K562 (cell line): ENCODE results near the gene SERINC3. TPM values are rescaled to one million over a fixed set of nuclear protein-coding genes. Genes with fewer than 3 reads are reported as not detected.

Experiments
- ELF4 ChIP-seq: fragments of 450-650 bp; formaldehyde crosslinking; IDR thresholded peaks from 2 replicates; pipeline ENCODE4 v1.4.0; 2022; ENCODE audit warnings: missing genetic modification characterization
- ETS2 ChIP-seq: IDR thresholded peaks from 2 replicates; pipeline ENCODE4 v1.6.1; 2016; ENCODE audit warnings: borderline replicate concordance, missing genetic modification characterization, mild to moderate bottlenecking, moderate library complexity, missing compliant biosample characterization; ENCODE audit not compliant: poor library complexity, severe bottlenecking
- FOXO4 ChIP-seq: fragments of 450-650 bp; formaldehyde crosslinking; IDR thresholded peaks from 2 replicates; pipeline ENCODE4 v1.4.0; 2020; ENCODE audit warnings: mild to moderate bottlenecking, moderate library complexity
- HMGN3 ChIP-seq: IDR thresholded peaks from 2 replicates; pipeline ENCODE4 v1.6.1; 2011; ENCODE audit warnings: borderline replicate concordance, low read depth, mild to moderate bottlenecking, mixed read lengths, low read length; ENCODE audit not compliant: insufficient read length; ENCODE audit errors: extremely low read depth
- L3MBTL2 ChIP-seq: fragments of 450-650 bp; IDR thresholded peaks from 2 replicates; pipeline ENCODE4 v1.6.1; 2016; ENCODE audit warnings: mild to moderate bottlenecking, moderate library complexity
- PML ChIP-seq: IDR thresholded peaks from 2 replicates; pipeline ENCODE4 v1.6.1; 2012; ENCODE audit warnings: low read length, inconsistent platforms
- POLR2H ChIP-seq: IDR thresholded peaks from 2 replicates; pipeline ENCODE4 v1.6.1; 2016; ENCODE audit warnings: missing genetic modification characterization, low read depth, mild to moderate bottlenecking, control low read depth, missing compliant biosample characterization, moderate library complexity
- RNF2 ChIP-seq: sonication (generic); IDR thresholded peaks from 2 replicates; pipeline ENCODE4 v1.6.1; 2016
- SIRT6 ChIP-seq: IDR thresholded peaks from one replicate; pipeline ENCODE4 v1.6.1; 2012; ENCODE audit warnings: low read depth, mild to moderate bottlenecking, control low read depth, inconsistent platforms, low read length, moderate library complexity
- SRSF1 ChIP-seq: fragments of 200-400 bp; formaldehyde crosslinking; IDR thresholded peaks from 2 replicates; pipeline ENCODE4 v1.6.1; 2017; ENCODE audit warnings: mild to moderate bottlenecking, low read depth, low read length, moderate library complexity
- TARDBP ChIP-seq: fragments of 450-650 bp; IDR thresholded peaks from 2 replicates; pipeline ENCODE4 v1.6.1; 2016
- TGIF2 ChIP-seq: sonication (generic); formaldehyde crosslinking; IDR thresholded peaks from 2 replicates; pipeline ENCODE4 v1.8.1; 2022; ENCODE audit warnings: mild to moderate bottlenecking, missing genetic modification reagents, moderate library complexity
- WHSC1 ChIP-seq: IDR thresholded peaks from one replicate; pipeline ENCODE4 v1.6.1; 2012; ENCODE audit warnings: low read length, control low read depth, inconsistent platforms
- ZC3H8 ChIP-seq: fragments of 450-650 bp; IDR thresholded peaks from 2 replicates; pipeline ENCODE4 v1.6.1; 2017
- ZFP36 ChIP-seq: fragments of 150-350 bp; IDR thresholded peaks from 2 replicates; pipeline ENCODE4 v1.6.1; 2018; ENCODE audit warnings: low read length, low read depth; ENCODE audit not compliant: partially characterized antibody
- ZNF583 ChIP-seq: fragments of 250-450 bp; sonication (Bioruptor Pico); IDR thresholded peaks from 2 replicates; pipeline ENCODE4 v1.4.0; 2020
- ZNF586 ChIP-seq: fragments of 450-650 bp; formaldehyde crosslinking; conservative IDR thresholded peaks from 2 replicates; pipeline ENCODE4 v1.4.0; 2020; ENCODE audit warnings: mild to moderate bottlenecking, moderate library complexity
- polyA plus RNA-seq, 8 experiments: library from polyadenylated mRNA; depleted of rRNA in 4 of 8; stranded (reverse) in 5 of 8; unstranded in 3 of 8; fragments of >200 nt; fragmentation: Nextera tagmentation in 2 of 8; fragmentation: Illumina TruSeq in 1 of 8; extraction: Ambion mirVana in 2 of 8; extraction: Trizol in 1 of 8; gene quantifications; 2 replicates each; pipeline versions ENCODE4 v1.2.1 to v1.2.3, GENCODE V29; 2011 to 2014; ENCODE audit warnings: inconsistent platforms in 1 of 8, missing spikeins in 1 of 8
- total RNA-seq, 7 experiments: library from RNA; depleted of rRNA in 6 of 7; stranded (reverse); fragments of >200 nt in 6 of 7; fragmentation: Illumina TruSeq in 2 of 7; extraction: Trizol in 2 of 7; gene quantifications; 2 replicates each; pipeline versions ENCODE4 v1.2.1 to v1.2.3, GENCODE V29; 2011 to 2021; ENCODE audit warnings: low replicate concordance in 1 of 7
- TF ChIP-seq, protein P1 (sequence below): fragments of 450-650 bp; IDR thresholded peaks from 2 replicates; pipeline ENCODE4 v1.6.1; 2016; ENCODE audit warnings: low read depth, mild to moderate bottlenecking, moderate library complexity
- TF ChIP-seq, protein P2 (sequence below): fragments of 250-450 bp; sonication (Bioruptor Pico); IDR thresholded peaks from 2 replicates; pipeline ENCODE4 v1.5.0; 2020; ENCODE audit warnings: mild to moderate bottlenecking
- TF ChIP-seq, protein P3 (sequence below): fragments of 450-650 bp; formaldehyde crosslinking; IDR thresholded peaks from 2 replicates; pipeline ENCODE4 v1.4.0; 2020; ENCODE audit warnings: mild to moderate bottlenecking, moderate library complexity
- TF ChIP-seq, protein P4 (sequence below), 2 experiments: fragments of 450-650 bp in 1 of 2; sonication (generic) in 1 of 2; formaldehyde crosslinking; conservative IDR thresholded peaks; 2 replicates each; pipeline versions ENCODE4 v1.4.0 to v1.8.1; 2020 to 2022; ENCODE audit warnings: mild to moderate bottlenecking in 1 of 2, missing genetic modification reagents in 1 of 2
- TF ChIP-seq, protein P5 (sequence below): sonication (generic); formaldehyde crosslinking; IDR thresholded peaks from 2 replicates; pipeline ENCODE4 v1.5.0; 2020; ENCODE audit warnings: missing genetic modification reagents

Gene SERINC3
- total and polyA plus RNA-seq, 9 of the 15 experiments (the other 6 are each of a cell fraction or from before 2014, with no cell fraction given), result 24.7 to 107 (median 48.8) TPM

DNA sequence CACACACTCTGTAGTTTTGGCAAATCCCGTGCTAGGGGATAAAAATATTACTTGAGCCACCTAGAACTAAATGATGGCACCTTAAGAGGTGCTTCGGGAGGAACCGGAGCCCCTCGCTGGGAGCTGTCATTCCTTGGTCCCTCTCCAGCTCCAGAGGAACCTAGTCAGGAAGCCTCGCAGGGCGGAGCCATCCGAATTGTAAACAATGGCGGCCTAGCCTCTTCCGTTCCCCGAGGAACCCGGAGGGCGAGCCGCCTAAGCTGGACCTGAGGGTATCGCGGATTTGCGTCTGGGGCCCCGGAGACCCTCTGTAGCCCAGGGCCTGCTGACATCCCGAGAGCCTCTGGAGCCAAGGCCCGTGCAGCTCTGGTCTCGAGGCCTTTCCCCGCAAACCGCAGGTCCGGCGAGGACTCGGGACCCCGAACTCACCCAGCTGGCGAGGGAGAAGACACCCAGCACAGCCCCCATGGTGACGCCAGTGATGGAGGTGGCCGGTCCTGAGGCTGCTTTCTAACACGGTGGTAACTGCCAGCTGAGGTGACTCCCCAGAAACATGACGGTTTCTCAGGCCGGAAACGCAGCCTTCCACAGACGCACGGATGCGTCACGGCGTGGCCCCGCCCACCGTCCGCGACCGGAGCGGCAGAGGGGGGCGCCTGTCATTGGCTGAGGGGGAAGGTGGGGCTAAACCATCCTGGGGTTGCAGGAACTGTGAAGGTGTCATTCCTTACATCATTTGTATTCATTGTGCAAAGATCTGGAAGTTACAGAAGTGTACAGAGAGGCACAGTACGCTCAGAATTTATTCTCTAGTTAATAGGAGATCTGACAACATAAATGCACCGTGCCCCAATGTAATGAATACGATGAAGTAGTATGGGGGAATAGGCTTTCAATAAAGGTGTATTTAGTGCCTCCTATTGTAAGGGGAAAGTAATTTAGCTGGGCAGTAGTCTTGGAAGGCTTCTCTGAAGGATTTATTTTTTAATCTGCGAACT, at the start of gene SERINC3 (continued):
- TF ChIP-seq, protein P1, sequence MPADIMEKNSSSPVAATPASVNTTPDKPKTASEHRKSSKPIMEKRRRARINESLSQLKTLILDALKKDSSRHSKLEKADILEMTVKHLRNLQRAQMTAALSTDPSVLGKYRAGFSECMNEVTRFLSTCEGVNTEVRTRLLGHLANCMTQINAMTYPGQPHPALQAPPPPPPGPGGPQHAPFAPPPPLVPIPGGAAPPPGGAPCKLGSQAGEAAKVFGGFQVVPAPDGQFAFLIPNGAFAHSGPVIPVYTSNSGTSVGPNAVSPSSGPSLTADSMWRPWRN, result no peak
- TF ChIP-seq ELF4 (CRISPR knock-in tag) (no peak), ZNF586 (CRISPR knock-in tag) (no peak), TARDBP (peak; percentile 60; the same call in 1 of the 2 replicates), ZC3H8 (no peak), FOXO4 (no peak), L3MBTL2 (peak; percentile 50), ETS2 (no peak), PML (no peak), SRSF1 (no peak), TGIF2 (no peak), ZNF583 (CRISPR knock-in tag) (no peak), SIRT6 (no peak), POLR2H (tag) (peak; percentile 67), ZFP36 (no peak), HMGN3 (peak; percentile 48), RNF2 (no peak), WHSC1 (no peak)
- TF ChIP-seq, protein P2, sequence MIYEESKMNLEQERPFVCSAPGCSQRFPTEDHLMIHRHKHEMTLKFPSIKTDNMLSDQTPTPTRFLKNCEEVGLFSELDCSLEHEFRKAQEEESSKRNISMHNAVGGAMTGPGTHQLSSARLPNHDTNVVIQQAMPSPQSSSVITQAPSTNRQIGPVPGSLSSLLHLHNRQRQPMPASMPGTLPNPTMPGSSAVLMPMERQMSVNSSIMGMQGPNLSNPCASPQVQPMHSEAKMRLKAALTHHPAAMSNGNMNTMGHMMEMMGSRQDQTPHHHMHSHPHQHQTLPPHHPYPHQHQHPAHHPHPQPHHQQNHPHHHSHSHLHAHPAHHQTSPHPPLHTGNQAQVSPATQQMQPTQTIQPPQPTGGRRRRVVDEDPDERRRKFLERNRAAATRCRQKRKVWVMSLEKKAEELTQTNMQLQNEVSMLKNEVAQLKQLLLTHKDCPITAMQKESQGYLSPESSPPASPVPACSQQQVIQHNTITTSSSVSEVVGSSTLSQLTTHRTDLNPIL (CRISPR knock-in tag), result no peak
- TF ChIP-seq, protein P3, sequence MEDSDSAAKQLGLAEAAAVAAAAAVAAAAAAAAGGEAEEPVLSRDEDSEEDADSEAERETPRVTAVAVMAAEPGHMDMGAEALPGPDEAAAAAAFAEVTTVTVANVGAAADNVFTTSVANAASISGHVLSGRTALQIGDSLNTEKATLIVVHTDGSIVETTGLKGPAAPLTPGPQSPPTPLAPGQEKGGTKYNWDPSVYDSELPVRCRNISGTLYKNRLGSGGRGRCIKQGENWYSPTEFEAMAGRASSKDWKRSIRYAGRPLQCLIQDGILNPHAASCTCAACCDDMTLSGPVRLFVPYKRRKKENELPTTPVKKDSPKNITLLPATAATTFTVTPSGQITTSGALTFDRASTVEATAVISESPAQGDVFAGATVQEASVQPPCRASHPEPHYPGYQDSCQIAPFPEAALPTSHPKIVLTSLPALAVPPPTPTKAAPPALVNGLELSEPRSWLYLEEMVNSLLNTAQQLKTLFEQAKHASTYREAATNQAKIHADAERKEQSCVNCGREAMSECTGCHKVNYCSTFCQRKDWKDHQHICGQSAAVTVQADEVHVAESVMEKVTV, result no peak
- TF ChIP-seq, protein P4, sequence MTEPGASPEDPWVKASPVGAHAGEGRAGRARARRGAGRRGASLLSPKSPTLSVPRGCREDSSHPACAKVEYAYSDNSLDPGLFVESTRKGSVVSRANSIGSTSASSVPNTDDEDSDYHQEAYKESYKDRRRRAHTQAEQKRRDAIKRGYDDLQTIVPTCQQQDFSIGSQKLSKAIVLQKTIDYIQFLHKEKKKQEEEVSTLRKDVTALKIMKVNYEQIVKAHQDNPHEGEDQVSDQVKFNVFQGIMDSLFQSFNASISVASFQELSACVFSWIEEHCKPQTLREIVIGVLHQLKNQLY (CRISPR knock-in tag; conservative IDR thresholded peaks at IDR 0.05), result no peak
- TF ChIP-seq, protein P5, sequence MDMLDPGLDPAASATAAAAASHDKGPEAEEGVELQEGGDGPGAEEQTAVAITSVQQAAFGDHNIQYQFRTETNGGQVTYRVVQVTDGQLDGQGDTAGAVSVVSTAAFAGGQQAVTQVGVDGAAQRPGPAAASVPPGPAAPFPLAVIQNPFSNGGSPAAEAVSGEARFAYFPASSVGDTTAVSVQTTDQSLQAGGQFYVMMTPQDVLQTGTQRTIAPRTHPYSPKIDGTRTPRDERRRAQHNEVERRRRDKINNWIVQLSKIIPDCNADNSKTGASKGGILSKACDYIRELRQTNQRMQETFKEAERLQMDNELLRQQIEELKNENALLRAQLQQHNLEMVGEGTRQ, result no peak
